ENCODE data around the gene C11orf68. TPM values are rescaled to one million over a fixed set of nuclear protein-coding genes. Genes with fewer than 3 reads are reported as not detected.

C11orf68 gene
- total RNA-seq = 25.7 and 27.2 TPM in 2 replicates
- long read RNA-seq, partial matches to known transcripts = 0 of 2 reads
- long read RNA-seq, other reads (novel, unspliced or antisense) = 0 of 2 reads

DNA sequence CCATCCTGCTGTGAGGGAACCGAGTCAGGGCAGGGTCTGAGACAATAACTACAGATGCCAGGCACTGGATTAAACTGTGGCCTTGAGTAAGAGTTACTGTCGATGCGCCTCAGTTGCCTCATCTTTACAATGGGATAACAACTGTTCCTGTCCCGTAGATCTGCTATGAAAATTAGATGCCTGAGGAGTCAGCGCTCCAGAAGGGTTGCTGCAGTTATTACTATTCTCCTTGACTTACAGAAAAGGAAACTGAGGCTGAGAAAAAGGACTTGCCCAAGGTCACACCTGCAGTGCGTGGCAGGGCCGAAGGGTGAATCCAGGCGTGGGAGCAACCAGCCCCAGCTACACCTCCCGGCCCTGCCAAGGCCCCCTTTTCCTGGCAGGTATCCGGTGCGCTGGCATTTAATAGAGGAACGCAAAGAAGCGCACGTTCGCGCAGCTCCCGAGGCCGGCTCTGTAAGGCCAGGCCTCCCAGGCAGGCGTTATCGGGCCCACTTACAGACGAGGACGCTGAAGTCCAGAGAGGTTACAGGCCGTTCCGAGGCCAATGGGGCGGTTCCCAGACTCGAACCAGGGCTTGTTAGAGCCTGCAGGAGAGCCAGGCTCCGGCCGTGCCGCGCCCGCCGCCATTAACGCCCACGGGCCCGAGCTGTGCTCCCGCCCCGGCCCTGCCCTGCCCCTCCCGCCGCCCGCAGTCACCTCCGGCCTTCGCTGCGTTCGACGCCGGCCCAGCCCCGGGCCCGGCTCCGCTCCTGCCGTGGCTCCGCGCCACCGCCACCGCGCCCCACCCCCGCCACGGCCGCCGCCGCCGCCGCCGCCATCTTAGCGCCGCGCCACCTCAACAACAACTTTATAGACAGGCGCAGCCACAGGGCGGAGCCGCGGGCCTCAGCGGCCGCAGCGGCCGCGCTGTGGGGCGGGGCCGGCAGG is at the start of gene C11orf68:
C11orf68 (minus strand) TSS at position 852 of the 930 bp plus-strand sequence; CDS start at position 821, 31 bp downstream.
- no peaks in the 10 kb centered on the region for H3K9me3 Mint-ChIP-seq

DNA sequence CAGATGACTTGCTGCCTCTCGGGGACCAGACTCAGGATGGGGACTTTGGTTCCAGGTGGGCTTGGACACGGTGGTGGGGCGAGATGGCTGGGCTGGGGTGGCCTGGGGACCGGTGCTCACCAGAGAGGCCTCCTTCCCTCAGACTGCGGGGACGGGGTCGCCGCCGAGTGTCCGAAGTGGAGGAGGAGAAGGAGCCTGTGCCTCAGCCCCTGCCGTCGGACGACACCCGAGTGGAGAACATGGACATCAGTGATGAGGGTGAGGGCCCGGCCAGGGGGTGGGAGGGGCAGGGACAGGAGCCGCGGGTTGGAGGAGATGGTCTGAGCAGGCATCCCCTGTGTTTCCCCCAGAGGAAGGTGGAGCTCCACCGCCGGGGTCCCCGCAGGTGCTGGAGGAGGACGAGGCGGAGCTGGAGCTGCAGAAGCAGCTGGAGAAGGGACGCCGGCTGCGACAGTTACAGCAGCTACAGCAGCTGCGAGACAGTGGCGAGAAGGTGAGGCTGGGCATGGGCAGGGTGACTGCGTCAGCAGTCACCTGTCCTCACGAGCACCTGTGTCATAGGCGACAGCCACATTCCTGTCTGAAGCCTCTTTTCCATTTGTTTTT is 48.6 kb upstream of the C11orf68 start:
- Mint-ChIP-seq H3K36me3 (ENCODE audit: low read depth) (peaks cover 20% of the 10 kb centered on the region), H3K4me3 (no peak overlapping the region), H3K4me1 (peaks cover 15% of the 10 kb centered on the region), H3K27me3 (ENCODE audit: low read depth) (no peaks in the 10 kb centered on the region), H3K9me3 (no peaks in the 10 kb centered on the region), H3K27ac (ENCODE audit: unreplicated experiment) (no peak overlapping the region)
- no peak for DNase-seq (ENCODE audit: low read depth, low spot score)
- TF ChIP-seq, protein P1, sequence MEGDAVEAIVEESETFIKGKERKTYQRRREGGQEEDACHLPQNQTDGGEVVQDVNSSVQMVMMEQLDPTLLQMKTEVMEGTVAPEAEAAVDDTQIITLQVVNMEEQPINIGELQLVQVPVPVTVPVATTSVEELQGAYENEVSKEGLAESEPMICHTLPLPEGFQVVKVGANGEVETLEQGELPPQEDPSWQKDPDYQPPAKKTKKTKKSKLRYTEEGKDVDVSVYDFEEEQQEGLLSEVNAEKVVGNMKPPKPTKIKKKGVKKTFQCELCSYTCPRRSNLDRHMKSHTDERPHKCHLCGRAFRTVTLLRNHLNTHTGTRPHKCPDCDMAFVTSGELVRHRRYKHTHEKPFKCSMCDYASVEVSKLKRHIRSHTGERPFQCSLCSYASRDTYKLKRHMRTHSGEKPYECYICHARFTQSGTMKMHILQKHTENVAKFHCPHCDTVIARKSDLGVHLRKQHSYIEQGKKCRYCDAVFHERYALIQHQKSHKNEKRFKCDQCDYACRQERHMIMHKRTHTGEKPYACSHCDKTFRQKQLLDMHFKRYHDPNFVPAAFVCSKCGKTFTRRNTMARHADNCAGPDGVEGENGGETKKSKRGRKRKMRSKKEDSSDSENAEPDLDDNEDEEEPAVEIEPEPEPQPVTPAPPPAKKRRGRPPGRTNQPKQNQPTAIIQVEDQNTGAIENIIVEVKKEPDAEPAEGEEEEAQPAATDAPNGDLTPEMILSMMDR (conservative IDR thresholded peaks at IDR 0.05) = no peak

More for the DNA sequence above, at the start of gene C11orf68:
- peaks cover 4% of the 10 kb centered on the region for H3K36me3 Mint-ChIP-seq (ENCODE audit: low read depth)
- DNase-seq (ENCODE audit: low read depth, low spot score) = no peak
- H3K4me3 Mint-ChIP-seq = peak within 1 kb of the TSS; percentile 89
- no peaks in the 10 kb centered on the region for H3K27me3 Mint-ChIP-seq (ENCODE audit: low read depth)
- peaks cover 29% of the 10 kb centered on the region for H3K4me1 Mint-ChIP-seq
- TF ChIP-seq, protein P1 (conservative IDR thresholded peaks at IDR 0.05) = no peak
- H3K27ac Mint-ChIP-seq (ENCODE audit: unreplicated experiment) = no peak within 1 kb of the TSS

DNA sequence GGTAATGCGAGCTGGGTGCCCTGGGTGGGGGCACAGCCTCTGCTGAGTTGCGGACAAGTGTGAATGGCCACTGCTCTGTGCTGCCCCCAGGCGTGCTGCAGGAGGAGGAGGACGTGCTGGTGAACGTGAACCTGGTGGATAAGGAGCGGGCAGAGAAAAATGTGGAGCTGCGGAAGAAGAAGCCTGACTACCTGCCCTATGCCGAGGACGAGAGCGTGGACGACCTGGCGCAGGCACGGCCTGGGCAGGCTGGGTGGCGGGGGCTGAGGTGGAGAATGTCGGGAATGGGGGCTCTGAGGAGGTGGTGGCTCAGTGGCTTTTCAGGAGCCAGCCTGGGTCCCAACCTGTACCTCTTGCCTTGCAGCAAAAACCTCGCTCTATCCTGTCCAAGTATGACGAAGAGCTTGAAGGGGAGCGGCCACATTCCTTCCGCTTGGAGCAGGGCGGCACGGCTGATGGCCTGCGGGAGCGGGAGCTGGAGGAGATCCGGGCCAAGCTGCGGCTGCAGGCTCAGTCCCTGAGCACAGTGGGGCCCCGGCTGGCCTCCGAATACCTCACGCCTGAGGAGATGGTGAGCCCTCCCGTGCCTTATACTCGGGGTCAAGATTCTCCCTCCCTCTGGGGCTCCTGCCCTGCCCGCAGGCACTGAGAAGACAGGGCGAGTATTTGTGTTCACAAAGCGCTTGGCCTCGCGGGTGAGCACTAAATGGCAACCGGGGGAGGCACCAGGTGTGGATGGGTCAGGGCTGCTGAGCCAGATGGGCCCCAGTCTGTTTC is 47.3 kb upstream of the C11orf68 start:
- Mint-ChIP-seq H3K27ac (ENCODE audit: unreplicated experiment) (no peak overlapping the region), H3K9me3 (no peaks in the 10 kb centered on the region), H3K27me3 (ENCODE audit: low read depth) (no peaks in the 10 kb centered on the region), H3K36me3 (ENCODE audit: low read depth) (peaks cover 17% of the 10 kb centered on the region), H3K4me3 (peak overlapping the region; percentile 25), H3K4me1 (peaks cover 24% of the 10 kb centered on the region)
- no peak for DNase-seq (ENCODE audit: low read depth, low spot score)
- TF ChIP-seq, protein P1 (conservative IDR thresholded peaks at IDR 0.05) = no peak

DNA sequence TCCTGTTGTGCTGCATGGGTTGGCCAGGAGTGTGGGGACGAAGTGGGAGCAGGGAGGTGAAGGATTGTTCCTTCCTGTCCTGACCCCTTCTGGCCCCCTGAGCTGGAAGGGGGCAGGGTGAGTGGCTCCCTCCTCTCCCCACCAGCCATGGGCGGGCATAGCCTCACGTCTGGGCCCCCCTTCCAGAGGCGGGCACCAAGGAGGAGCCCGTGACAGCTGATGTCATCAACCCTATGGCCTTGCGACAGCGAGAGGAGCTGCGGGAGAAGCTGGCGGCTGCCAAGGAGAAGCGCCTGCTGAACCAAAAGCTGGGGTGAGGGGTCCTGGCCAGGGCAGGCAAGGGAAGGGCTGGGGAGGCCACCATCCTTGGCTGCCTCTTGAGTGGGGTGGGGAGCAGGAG is 46.0 kb upstream of the C11orf68 start:
- TF ChIP-seq, protein P1 (conservative IDR thresholded peaks at IDR 0.05) = no peak
- no peak overlapping the region for H3K27ac Mint-ChIP-seq (ENCODE audit: unreplicated experiment)
- no peaks in the 10 kb centered on the region for H3K27me3 Mint-ChIP-seq (ENCODE audit: low read depth)
- H3K9me3 Mint-ChIP-seq = no peaks in the 10 kb centered on the region
- H3K4me1 Mint-ChIP-seq = peaks cover 22% of the 10 kb centered on the region
- no peak overlapping the region for H3K4me3 Mint-ChIP-seq
- H3K36me3 Mint-ChIP-seq (ENCODE audit: low read depth) = peaks cover 11% of the 10 kb centered on the region
- DNase-seq (ENCODE audit: low read depth, low spot score) = no peak

DNA sequence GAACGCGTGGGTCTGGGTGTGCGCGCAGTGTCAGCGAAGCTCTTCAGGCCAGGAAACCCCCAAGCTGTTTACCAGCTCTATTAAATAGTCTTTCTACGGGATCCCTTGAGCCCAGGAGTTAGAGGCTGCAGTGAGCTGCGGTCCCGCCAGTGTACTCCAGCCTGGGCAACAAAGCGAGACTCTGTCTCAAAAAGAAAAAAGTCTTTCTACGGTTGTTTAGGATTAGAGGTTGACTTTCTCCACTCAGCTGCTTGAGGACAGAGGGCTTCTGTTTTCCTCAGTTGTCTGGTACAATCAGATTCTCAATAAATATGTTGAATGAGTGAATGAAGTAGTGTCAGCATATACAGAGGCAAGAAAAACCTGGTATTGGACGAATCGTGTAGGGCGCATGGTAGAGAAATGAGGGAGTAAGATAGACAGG is 43.3 kb upstream of the C11orf68 start:
- TF ChIP-seq, protein P1 (conservative IDR thresholded peaks at IDR 0.05) = no peak
- no peak for DNase-seq (ENCODE audit: low read depth, low spot score)
- H3K27me3 Mint-ChIP-seq (ENCODE audit: low read depth) = no peaks in the 10 kb centered on the region
- no peaks in the 10 kb centered on the region for H3K9me3 Mint-ChIP-seq
- H3K27ac Mint-ChIP-seq (ENCODE audit: unreplicated experiment) = no peak overlapping the region
- peaks cover 22% of the 10 kb centered on the region for H3K4me1 Mint-ChIP-seq
- peaks cover 3% of the 10 kb centered on the region for H3K36me3 Mint-ChIP-seq (ENCODE audit: low read depth)
- H3K4me3 Mint-ChIP-seq = peak overlapping the region; percentile 95
